ENCODE measurements around the gene AKR1C1. TPM values are rescaled to one million over a fixed set of nuclear protein-coding genes. Genes with fewer than 3 reads are reported as not detected.
"Not testable (repeated sequence)": the region's sequence is repeated elsewhere in the genome, so short reads cannot be mapped to it uniquely, and the experiment has no call there.

Gene AKR1C1
- total RNA-seq, 4 donors from 2014 or later, result 81.9 to 307 (median 222) TPM

GRCh38 chr10:4945766-4946717 lies 17.2 kb upstream of the AKR1C1 start:
- no peaks in the 10 kb centered on the region for H3K27me3 ChIP-seq
- peak overlapping the region; percentile 29 to 95 (median 80) for H3K27ac ChIP-seq
- no peak for ATAC-seq
- no peaks in the 10 kb centered on the region for H3K36me3 ChIP-seq
- H3K4me3 ChIP-seq, result no peak overlapping the region
- TF ChIP-seq POLR2A (IDR thresholded peaks at IDR 0.05) (no peak), POLR2AphosphoS5 (IDR thresholded peaks at IDR 0.05) (no peak), EP300 (IDR thresholded peaks at IDR 0.05) (no peak)
- TF ChIP-seq, protein P1, sequence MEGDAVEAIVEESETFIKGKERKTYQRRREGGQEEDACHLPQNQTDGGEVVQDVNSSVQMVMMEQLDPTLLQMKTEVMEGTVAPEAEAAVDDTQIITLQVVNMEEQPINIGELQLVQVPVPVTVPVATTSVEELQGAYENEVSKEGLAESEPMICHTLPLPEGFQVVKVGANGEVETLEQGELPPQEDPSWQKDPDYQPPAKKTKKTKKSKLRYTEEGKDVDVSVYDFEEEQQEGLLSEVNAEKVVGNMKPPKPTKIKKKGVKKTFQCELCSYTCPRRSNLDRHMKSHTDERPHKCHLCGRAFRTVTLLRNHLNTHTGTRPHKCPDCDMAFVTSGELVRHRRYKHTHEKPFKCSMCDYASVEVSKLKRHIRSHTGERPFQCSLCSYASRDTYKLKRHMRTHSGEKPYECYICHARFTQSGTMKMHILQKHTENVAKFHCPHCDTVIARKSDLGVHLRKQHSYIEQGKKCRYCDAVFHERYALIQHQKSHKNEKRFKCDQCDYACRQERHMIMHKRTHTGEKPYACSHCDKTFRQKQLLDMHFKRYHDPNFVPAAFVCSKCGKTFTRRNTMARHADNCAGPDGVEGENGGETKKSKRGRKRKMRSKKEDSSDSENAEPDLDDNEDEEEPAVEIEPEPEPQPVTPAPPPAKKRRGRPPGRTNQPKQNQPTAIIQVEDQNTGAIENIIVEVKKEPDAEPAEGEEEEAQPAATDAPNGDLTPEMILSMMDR (IDR thresholded peaks at IDR 0.05), result no peak
- WGBS, 2 donors (ENCODE audit: low coverage in 1 of 2), result 89 to 93% methylated on average over 2 of the region's 2 CpGs
- no peaks in the 10 kb centered on the region for H3K9me3 ChIP-seq
- peaks cover 31 to 78% (median 43%) of the 10 kb centered on the region in 3 donors for H3K4me1 ChIP-seq

GRCh38 chr10:4947039-4947634 lies 16.1 kb upstream of the AKR1C1 start:
- Histone ChIP-seq H3K4me3 (no peak overlapping the region), H3K4me1 (peaks cover 26 to 68% (median 39%) of the 10 kb centered on the region in 3 donors)
- peak; percentile 34 for ATAC-seq

GRCh38 chr10:4947635-4948596 lies 15.3 kb upstream of the AKR1C1 start:
- Histone ChIP-seq H3K9me3 (no peaks in the 10 kb centered on the region), H3K4me3 (no peak overlapping the region), H3K36me3 (no peaks in the 10 kb centered on the region), H3K27ac (peak overlapping the region; percentile 72 to 95 (median 80)), H3K27me3 (no peaks in the 10 kb centered on the region), H3K4me1 (peaks cover 20 to 60% (median 32%) of the 10 kb centered on the region in 3 donors)
- ATAC-seq, result peak; percentile 94
- TF ChIP-seq POLR2AphosphoS5 (IDR thresholded peaks at IDR 0.05), result peak; percentile 94
- TF ChIP-seq EP300 (IDR thresholded peaks at IDR 0.05), result no peak
- 3 to 28% methylated on average over 4 to 5 of the region's 5 CpGs for WGBS, 2 donors (ENCODE audit: low coverage in 1 of 2)

More at GRCh38 chr10:4947039-4947634, 16.1 kb upstream of the AKR1C1 start:
- no peaks in the 10 kb centered on the region for H3K27me3 ChIP-seq
- H3K9me3 ChIP-seq, result no peaks in the 10 kb centered on the region
- no peaks in the 10 kb centered on the region for H3K36me3 ChIP-seq
- TF ChIP-seq POLR2A (IDR thresholded peaks at IDR 0.05) (no peak), POLR2AphosphoS5 (IDR thresholded peaks at IDR 0.05) (peak; percentile 86)
- H3K27ac ChIP-seq, result peak overlapping the region; percentile 72 to 95 (median 80)

- not testable (repeated sequence) for H3K27ac ChIP-seq, H3K4me3 ChIP-seq, ATAC-seq, H3K9me3 ChIP-seq, H3K27me3 ChIP-seq, H3K36me3 ChIP-seq
- WGBS, 2 donors (ENCODE audit: low coverage in 1 of 2), result 18 to 33% methylated on average over 1 to 2 of the region's 5 CpGs
- peaks cover 12 to 26% (median 13%) of the 10 kb centered on the region in 3 donors for H3K4me1 ChIP-seq
Observed at GRCh38 chr10:4951512-4952162, 11.6 kb upstream of the AKR1C1 start.

DNA sequence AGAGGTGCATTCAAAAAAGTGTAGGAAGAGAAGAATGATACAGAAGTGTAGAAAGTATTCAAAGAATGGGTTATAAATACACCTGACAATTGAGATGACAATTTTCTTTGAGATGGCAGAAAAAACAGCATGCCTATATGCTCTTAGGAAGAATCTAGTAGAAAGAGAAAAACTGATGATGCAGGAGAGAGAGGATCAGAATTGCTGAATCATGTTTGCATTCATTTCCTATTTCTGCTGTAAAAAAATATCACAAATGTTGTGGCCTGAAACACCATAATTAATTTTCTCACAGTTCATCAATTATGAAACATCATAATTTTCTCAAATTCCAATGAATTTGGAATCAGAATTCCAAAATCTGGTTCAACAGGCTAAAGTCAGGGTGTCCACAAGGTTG lies 9.8 kb upstream of the AKR1C1 start:
- Histone ChIP-seq H3K4me3 (no peak overlapping the region), H3K27me3 (no peaks in the 10 kb centered on the region), H3K36me3 (no peaks in the 10 kb centered on the region), H3K9me3 (no peaks in the 10 kb centered on the region), H3K4me1 (peaks cover 5 to 8% (median 6%) of the 10 kb centered on the region in 3 donors), H3K27ac (no peak overlapping the region)
- ATAC-seq, result no peak
- TF ChIP-seq POLR2A (IDR thresholded peaks at IDR 0.05), result no peak
- TF ChIP-seq POLR2AphosphoS5 (IDR thresholded peaks at IDR 0.05), result no peak
- TF ChIP-seq, protein P1 (IDR thresholded peaks at IDR 0.05), result no peak
- no peak for TF ChIP-seq EP300 (IDR thresholded peaks at IDR 0.05)

DNA sequence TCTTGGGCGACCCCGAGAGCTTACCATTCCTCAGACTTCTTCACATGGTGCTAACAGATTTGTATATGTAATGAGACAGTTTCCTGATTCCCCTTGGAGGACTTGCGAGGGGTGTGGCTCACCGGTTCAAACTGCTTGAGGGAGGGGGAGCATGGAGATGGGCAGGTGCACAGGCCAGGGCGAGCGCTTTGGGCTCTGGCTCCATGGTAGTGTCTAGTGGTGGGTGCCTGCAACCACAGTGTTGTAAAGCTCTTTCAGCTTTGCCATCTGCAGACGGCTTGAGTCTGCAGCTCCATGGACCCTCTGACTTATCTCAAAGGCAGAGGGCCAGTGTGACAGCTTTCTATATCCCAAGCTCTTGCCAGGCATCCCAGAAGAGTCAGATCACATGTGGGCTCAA lies 7.1 kb upstream of the AKR1C1 start:
- H3K4me3 ChIP-seq, H3K36me3 ChIP-seq, H3K27ac ChIP-seq, H3K9me3 ChIP-seq, H3K27me3 ChIP-seq, ATAC-seq, H3K4me1 ChIP-seq: not testable (repeated sequence)
- WGBS, 2 donors (ENCODE audit: low coverage in 1 of 2), result 65 to 80% methylated on average over 1 to 2 of the region's 7 CpGs

DNA sequence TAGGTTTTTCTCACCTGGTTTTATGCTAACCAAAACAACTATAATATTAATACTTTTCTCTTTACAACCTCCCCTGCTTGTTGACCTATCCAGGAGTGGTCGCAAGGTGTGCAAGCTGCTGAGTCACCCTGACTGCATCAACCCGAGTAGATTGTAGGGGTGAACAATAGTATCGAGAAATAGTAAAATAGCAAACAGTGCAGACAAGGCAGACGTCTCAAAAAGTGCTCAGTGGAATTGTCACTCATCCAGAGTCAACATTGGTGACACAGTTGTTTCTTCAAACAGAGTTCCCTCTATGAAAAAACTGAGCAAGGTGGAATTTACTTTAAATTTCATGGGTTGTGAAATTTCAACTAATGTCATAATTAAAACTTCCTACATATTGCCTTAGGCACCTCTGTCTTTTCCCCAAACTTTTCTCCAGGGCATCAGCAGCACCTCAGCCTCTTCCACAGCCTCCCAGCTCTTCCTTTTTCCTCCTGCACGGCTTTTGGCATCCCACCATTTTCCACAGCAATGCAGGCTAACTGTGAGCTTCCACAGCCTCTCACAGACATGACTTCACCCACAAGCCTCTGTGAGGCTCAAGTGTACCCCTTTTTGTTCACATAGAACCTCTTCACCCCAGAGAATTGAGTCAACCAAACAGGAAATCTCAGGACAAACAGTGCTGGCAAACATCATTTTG lies 6.1 kb upstream of the AKR1C1 start:
- not testable (repeated sequence) for H3K27ac ChIP-seq, H3K4me3 ChIP-seq, H3K9me3 ChIP-seq, H3K4me1 ChIP-seq, ATAC-seq, H3K36me3 ChIP-seq, H3K27me3 ChIP-seq
- WGBS, 2 donors (ENCODE audit: low coverage in 1 of 2), result 65 to 79% methylated on average over 2 to 4 of the region's 5 CpGs

DNA sequence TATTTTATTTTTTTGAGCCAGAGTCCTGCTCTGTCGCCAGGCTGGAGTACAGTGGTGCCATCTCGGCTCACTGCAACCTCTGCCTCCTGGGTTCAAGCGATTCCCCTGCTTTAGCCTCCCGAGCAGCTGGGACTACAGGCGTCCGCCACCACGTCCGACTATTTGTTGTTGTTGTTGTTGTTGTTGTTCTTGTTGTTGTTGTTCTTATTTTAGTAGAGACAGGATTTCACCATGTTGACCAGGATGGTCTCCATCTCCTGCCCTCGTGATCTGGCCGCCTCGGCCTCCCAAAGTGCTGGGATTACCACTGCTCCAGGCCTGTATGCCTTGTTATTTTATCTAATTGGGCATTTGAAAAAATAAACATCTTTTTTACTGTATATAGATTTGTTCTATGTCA lies 1.7 kb upstream of the AKR1C1 start:
- peaks cover 0 to 16% (median 0%) of the 10 kb centered on the region in 3 donors for H3K4me1 ChIP-seq
- H3K36me3 ChIP-seq, H3K27me3 ChIP-seq, ATAC-seq, H3K9me3 ChIP-seq, H3K27ac ChIP-seq, H3K4me3 ChIP-seq: not testable (repeated sequence)
- 95 to 97% methylated on average over 6 to 8 of the region's 11 CpGs for WGBS, 2 donors (ENCODE audit: low coverage in 1 of 2)

GRCh38 chr10:4962308-4962707 lies 907 bp upstream of the AKR1C1 start:
- H3K9me3 ChIP-seq, H3K27me3 ChIP-seq, H3K4me3 ChIP-seq, ATAC-seq: not testable (repeated sequence)
- peaks cover 0 to 16% (median 0%) of the 10 kb centered on the region in 3 donors for H3K4me1 ChIP-seq
- peaks cover 0 to 12% of the 10 kb centered on the region in 2 donors for H3K36me3 ChIP-seq
- 67 to 68% methylated on average over 1 of the region's 1 CpG for WGBS, 2 donors (ENCODE audit: low coverage in 1 of 2)
- H3K27ac ChIP-seq, result peak overlapping the region in 1 of 4 donors; percentile 43
